ENCODE results near the gene VAT1L. TPM values are rescaled to one million over a fixed set of nuclear protein-coding genes. Genes with fewer than 3 reads are reported as not detected.

The VAT1L gene
- total RNA-seq, 1 experiment from 2014 or later: 19.1 TPM

DNA sequence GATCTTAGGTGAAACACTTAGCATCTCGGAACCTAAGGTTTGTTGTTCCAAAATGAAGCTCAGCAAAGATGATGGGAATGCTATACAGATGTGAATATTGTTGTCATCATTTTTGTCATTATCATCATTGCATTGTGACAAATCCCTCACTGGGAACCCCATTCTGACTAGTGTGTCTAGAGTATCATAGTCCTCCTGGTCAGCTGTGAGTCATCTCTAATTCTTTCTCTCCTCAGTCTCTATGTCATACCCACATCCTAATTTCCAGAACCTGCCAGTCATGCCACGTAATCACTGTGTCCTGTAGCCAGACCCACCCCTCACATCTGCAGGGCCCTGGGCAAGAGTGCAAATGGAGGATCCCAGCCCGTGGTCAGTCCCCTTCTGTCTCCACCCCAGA lies 173.4 kb downstream of the VAT1L start:
- ATAC-seq (no peak), DNase-seq (ENCODE audit: low spot score) (no peak)
- H3K4me3 Mint-ChIP-seq: no peak overlapping the region
- peaks cover 54% of the 10 kb centered on the region for H3K4me1 Mint-ChIP-seq
- POLR2A ChIA-PET: no interaction called here
- TF ChIP-seq MYBL2 (CRISPR knock-in tag; IDR thresholded peaks at IDR 0.05) (no peak), ZNF263 (CRISPR knock-in tag; IDR thresholded peaks at IDR 0.05; ENCODE audit: low read depth) (no peak), ZNF219 (CRISPR knock-in tag; IDR thresholded peaks at IDR 0.05; ENCODE audit: borderline replicate concordance) (no peak), SMAD3 (CRISPR knock-in tag; IDR thresholded peaks at IDR 0.05; ENCODE audit: borderline replicate concordance) (no peak), NR2C2 (CRISPR knock-in tag; IDR thresholded peaks at IDR 0.05) (no peak), MXD4 (CRISPR knock-in tag; IDR thresholded peaks at IDR 0.05; ENCODE audit: borderline replicate concordance) (no peak), FOXP4 (CRISPR knock-in tag; IDR thresholded peaks at IDR 0.05) (no peak), NFYB (CRISPR knock-in tag; conservative IDR thresholded peaks at IDR 0.05; ENCODE audit: low read depth) (no peak), GRHL2 (CRISPR knock-in tag; IDR thresholded peaks at IDR 0.05; ENCODE audit: insufficient replicate concordance, severe bottlenecking) (no peak), ZNF396 (CRISPR knock-in tag; IDR thresholded peaks at IDR 0.05; ENCODE audit: borderline replicate concordance) (no peak), ESRRA (CRISPR knock-in tag; IDR thresholded peaks at IDR 0.05; ENCODE audit: borderline replicate concordance) (no peak), JAZF1 (CRISPR knock-in tag; IDR thresholded peaks at IDR 0.05) (no peak), CREM (CRISPR knock-in tag; IDR thresholded peaks at IDR 0.05) (no peak)
- TF ChIP-seq, protein P1, sequence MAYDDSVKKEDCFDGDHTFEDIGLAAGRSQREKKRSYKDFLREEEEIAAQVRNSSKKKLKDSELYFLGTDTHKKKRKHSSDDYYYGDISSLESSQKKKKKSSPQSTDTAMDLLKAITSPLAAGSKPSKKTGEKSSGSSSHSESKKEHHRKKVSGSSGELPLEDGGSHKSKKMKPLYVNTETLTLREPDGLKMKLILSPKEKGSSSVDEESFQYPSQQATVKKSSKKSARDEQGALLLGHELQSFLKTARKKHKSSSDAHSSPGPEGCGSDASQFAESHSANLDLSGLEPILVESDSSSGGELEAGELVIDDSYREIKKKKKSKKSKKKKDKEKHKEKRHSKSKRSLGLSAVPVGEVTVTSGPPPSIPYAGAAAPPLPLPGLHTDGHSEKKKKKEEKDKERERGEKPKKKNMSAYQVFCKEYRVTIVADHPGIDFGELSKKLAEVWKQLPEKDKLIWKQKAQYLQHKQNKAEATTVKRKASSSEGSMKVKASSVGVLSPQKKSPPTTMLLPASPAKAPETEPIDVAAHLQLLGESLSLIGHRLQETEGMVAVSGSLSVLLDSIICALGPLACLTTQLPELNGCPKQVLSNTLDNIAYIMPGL (CRISPR knock-in tag; IDR thresholded peaks at IDR 0.05): no peak
- TF ChIP-seq, protein P2, sequence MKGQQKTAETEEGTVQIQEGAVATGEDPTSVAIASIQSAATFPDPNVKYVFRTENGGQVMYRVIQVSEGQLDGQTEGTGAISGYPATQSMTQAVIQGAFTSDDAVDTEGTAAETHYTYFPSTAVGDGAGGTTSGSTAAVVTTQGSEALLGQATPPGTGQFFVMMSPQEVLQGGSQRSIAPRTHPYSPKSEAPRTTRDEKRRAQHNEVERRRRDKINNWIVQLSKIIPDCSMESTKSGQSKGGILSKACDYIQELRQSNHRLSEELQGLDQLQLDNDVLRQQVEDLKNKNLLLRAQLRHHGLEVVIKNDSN (CRISPR knock-in tag; IDR thresholded peaks at IDR 0.05): no peak
- TF ChIP-seq, protein P3, sequence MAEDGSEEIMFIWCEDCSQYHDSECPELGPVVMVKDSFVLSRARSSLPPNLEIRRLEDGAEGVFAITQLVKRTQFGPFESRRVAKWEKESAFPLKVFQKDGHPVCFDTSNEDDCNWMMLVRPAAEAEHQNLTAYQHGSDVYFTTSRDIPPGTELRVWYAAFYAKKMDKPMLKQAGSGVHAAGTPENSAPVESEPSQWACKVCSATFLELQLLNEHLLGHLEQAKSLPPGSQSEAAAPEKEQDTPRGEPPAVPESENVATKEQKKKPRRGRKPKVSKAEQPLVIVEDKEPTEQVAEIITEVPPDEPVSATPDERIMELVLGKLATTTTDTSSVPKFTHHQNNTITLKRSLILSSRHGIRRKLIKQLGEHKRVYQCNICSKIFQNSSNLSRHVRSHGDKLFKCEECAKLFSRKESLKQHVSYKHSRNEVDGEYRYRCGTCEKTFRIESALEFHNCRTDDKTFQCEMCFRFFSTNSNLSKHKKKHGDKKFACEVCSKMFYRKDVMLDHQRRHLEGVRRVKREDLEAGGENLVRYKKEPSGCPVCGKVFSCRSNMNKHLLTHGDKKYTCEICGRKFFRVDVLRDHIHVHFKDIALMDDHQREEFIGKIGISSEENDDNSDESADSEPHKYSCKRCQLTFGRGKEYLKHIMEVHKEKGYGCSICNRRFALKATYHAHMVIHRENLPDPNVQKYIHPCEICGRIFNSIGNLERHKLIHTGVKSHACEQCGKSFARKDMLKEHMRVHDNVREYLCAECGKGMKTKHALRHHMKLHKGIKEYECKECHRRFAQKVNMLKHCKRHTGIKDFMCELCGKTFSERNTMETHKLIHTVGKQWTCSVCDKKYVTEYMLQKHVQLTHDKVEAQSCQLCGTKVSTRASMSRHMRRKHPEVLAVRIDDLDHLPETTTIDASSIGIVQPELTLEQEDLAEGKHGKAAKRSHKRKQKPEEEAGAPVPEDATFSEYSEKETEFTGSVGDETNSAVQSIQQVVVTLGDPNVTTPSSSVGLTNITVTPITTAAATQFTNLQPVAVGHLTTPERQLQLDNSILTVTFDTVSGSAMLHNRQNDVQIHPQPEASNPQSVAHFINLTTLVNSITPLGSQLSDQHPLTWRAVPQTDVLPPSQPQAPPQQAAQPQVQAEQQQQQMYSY (CRISPR knock-in tag; IDR thresholded peaks at IDR 0.05): no peak
- TF ChIP-seq, protein P4, sequence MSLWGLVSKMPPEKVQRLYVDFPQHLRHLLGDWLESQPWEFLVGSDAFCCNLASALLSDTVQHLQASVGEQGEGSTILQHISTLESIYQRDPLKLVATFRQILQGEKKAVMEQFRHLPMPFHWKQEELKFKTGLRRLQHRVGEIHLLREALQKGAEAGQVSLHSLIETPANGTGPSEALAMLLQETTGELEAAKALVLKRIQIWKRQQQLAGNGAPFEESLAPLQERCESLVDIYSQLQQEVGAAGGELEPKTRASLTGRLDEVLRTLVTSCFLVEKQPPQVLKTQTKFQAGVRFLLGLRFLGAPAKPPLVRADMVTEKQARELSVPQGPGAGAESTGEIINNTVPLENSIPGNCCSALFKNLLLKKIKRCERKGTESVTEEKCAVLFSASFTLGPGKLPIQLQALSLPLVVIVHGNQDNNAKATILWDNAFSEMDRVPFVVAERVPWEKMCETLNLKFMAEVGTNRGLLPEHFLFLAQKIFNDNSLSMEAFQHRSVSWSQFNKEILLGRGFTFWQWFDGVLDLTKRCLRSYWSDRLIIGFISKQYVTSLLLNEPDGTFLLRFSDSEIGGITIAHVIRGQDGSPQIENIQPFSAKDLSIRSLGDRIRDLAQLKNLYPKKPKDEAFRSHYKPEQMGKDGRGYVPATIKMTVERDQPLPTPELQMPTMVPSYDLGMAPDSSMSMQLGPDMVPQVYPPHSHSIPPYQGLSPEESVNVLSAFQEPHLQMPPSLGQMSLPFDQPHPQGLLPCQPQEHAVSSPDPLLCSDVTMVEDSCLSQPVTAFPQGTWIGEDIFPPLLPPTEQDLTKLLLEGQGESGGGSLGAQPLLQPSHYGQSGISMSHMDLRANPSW (CRISPR knock-in tag; conservative IDR thresholded peaks at IDR 0.05; ENCODE audit: low read depth): no peak
- H3K27me3 Mint-ChIP-seq (ENCODE audit: low read depth): peaks cover 71% of the 10 kb centered on the region
- CTCF ChIA-PET: interaction anchor here (1.4 kb wide), 1 partner anchor 10 kb away, joined by 4 read pairs; no protein-coding TSS in a partner anchor
- peaks cover 25% of the 10 kb centered on the region for H3K36me3 Mint-ChIP-seq
- H3K27ac Mint-ChIP-seq: no peak overlapping the region
- H3K9me3 Mint-ChIP-seq: peaks cover 32% of the 10 kb centered on the region
